Esophagus squamous epithelium (tissue), 5 donors: ENCODE measurements around the gene NRG3. TPM values are rescaled to one million over a fixed set of nuclear protein-coding genes. Genes with fewer than 3 reads are reported as not detected.

Experiments
- DNase-seq: peaks from one replicate; lab custom pipeline; 2025; lab: John Stamatoyannopoulos, UW
- H3K27ac ChIP-seq, 4 donors: fragments of 200-600 bp; sonication (generic); one replicate each; pipeline ENCODE4 v1.5.1; 2016 to 2019; ENCODE audit warnings: mild to moderate bottlenecking in 1 of 4
- H3K27me3 ChIP-seq, 4 donors: fragments of 200-600 bp; sonication (generic); 1 replicate in 3 of 4; 2 replicates in 1 of 4; pipeline versions ENCODE4 v1.5.1 to v1.6.0; 2017 to 2021; ENCODE audit warnings: antibody characterized with exemption in 1 of 4
- H3K36me3 ChIP-seq, 3 donors: fragments of 200-600 bp; sonication (generic); one replicate each; pipeline ENCODE4 v1.5.1; 2016 to 2019
- H3K4me1 ChIP-seq, 3 donors: fragments of 200-600 bp; sonication (generic); one replicate each; pipeline ENCODE4 v1.5.1; 2017 to 2019
- H3K4me3 ChIP-seq, 4 donors: fragments of 200-600 bp; sonication (generic); 1 replicate in 3 of 4; 2 replicates in 1 of 4; pipeline ENCODE4 v1.5.1; 2016 to 2019; ENCODE audit warnings: mild to moderate bottlenecking in 2 of 4, moderate library complexity in 1 of 4
- H3K9me3 ChIP-seq, 3 donors: fragments of 200-600 bp; sonication (generic); one replicate each; pipeline ENCODE4 v1.5.1; 2016 to 2019
- POLR2A ChIP-seq, 4 donors: fragments of 450-650 bp; IDR thresholded peaks; one replicate each; pipeline ENCODE4 v1.6.1; 2017; ENCODE audit warnings: antibody characterized with exemption in 4 of 4, mild to moderate bottlenecking in 4 of 4, moderate library complexity in 3 of 4
- WGBS, 2 donors: methylation state at CpG; one replicate each; pipeline ENCODE4 v1.1.5; 2018; 5-methylcytosine and 5-hydroxymethylcytosine counted together
- intact Hi-C: fragments of 100-400 bp; cut with DNase I; formaldehyde crosslinking; loops from one replicate; pipeline ENCODE4 v1.15.0; 2022
- total RNA-seq, 4 donors: library from RNA; depleted of rRNA; stranded (reverse); fragments of >200 nt; gene quantifications; one replicate each; pipeline ENCODE4 v1.1.0, GENCODE V29; 2016
- TF ChIP-seq, protein P1 (sequence below), 6 experiments: fragments of 450-650 bp in 4 of 6; fragments of 200-600 bp in 2 of 6; sonication (generic) in 2 of 6; IDR thresholded peaks; one replicate each; pipeline ENCODE4 v1.5.1; 2016 to 2019; ENCODE audit warnings: antibody characterized with exemption in 6 of 6, mild to moderate bottlenecking in 4 of 6, moderate library complexity in 4 of 6
- donor health status: DM: yes; HTN: yes; CAD: no.

NRG3 gene
- total RNA-seq, 4 donors from 2014 or later, result 0.19 TPM; not detected in 3

DNA sequence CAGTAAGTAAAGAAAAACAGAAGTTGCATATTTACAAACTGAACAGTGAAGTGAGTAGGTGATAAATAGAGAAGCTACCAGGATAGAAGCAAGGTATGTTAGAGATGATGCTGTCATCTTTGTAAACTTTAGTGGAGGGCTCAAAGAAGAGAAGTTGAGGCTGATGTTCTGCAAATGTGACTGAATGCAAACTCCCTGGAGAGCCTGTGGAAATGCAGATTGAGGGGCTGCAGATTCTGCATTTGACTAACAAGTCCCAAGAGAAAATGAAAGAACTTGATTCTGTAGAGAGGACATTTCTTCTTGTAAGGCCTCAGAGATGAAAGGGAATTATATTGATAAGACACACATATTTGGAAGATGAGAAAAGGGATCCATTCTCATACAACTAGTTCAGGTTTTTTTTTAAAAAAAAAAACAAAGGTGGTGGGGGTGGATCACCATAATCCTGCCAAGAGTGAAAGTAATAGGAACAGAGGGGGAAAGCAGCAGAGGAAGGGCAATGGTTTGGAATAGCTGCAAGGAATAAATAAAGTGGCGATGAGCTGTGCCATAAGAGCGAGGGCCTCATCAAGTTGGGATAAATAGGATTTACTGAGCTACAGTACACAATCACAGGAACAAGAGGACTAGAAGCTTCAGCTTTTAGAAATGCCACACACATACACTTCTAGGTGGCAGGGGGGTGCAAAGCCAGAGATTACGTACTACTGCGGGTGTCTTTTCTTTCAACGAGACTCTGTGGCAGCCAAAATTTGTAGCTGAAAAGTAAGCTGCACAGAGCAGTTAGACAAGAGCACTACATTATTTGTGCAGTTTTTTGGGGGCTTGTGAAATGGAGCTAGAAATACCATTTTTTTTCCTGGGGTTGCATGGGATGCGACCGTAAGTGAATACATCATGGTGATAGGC, 778.5 kb downstream of the NRG3 start:
- intact Hi-C loops, result no loop called here
- H3K36me3 ChIP-seq, result no peaks in the 10 kb centered on the region

DNA sequence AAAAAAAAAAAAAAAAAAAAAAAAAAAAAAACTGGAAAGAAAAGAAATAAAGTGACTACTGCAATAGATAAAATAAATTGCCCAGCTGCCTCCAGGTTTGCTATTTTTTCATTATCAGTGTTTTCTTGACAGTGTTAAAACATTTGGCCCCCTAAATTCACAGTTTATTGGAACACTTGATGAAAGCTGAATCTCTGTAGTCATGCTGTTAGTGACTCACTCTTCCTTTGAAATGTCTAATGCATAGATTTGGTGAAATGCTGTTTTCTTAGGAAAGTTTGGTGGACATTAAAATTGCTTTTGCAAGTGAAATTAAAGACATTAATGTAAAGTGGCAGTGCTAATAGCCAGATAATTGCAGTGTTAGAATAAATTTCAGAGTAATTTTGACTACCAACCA, 785.2 kb downstream of the NRG3 start:
- Histone ChIP-seq H3K4me1 (no peaks in the 10 kb centered on the region), H3K4me3 (no peak overlapping the region), H3K36me3 (no peaks in the 10 kb centered on the region), H3K27me3 (no peaks in the 10 kb centered on the region), H3K9me3 (no peaks in the 10 kb centered on the region), H3K27ac (no peak overlapping the region)
- TF ChIP-seq, protein P1, sequence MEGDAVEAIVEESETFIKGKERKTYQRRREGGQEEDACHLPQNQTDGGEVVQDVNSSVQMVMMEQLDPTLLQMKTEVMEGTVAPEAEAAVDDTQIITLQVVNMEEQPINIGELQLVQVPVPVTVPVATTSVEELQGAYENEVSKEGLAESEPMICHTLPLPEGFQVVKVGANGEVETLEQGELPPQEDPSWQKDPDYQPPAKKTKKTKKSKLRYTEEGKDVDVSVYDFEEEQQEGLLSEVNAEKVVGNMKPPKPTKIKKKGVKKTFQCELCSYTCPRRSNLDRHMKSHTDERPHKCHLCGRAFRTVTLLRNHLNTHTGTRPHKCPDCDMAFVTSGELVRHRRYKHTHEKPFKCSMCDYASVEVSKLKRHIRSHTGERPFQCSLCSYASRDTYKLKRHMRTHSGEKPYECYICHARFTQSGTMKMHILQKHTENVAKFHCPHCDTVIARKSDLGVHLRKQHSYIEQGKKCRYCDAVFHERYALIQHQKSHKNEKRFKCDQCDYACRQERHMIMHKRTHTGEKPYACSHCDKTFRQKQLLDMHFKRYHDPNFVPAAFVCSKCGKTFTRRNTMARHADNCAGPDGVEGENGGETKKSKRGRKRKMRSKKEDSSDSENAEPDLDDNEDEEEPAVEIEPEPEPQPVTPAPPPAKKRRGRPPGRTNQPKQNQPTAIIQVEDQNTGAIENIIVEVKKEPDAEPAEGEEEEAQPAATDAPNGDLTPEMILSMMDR (IDR thresholded peaks at IDR 0.05), result no peak
- TF ChIP-seq POLR2A (IDR thresholded peaks at IDR 0.05), result no peak
- intact Hi-C loops, result no loop called here
- DNase-seq, result no peak

More for the DNA sequence above, 778.5 kb downstream of the NRG3 start:
- Histone ChIP-seq H3K27ac (no peak overlapping the region), H3K4me3 (no peak overlapping the region), H3K4me1 (no peaks in the 10 kb centered on the region), H3K9me3 (no peaks in the 10 kb centered on the region), H3K27me3 (no peaks in the 10 kb centered on the region)
- TF ChIP-seq, protein P1 (IDR thresholded peaks at IDR 0.05), result no peak
- TF ChIP-seq POLR2A (IDR thresholded peaks at IDR 0.05), result no peak
- WGBS, 2 donors, result 86 to 88% methylated on average over 7 of the region's 7 CpGs
- no peak for DNase-seq

- H3K27ac ChIP-seq, result no peak overlapping the region
- DNase-seq, result no peak
- intact Hi-C loops, result no loop called here
Measured at GRCh38 chr10:82660986-82661385, 786.0 kb downstream of the NRG3 start.

DNA sequence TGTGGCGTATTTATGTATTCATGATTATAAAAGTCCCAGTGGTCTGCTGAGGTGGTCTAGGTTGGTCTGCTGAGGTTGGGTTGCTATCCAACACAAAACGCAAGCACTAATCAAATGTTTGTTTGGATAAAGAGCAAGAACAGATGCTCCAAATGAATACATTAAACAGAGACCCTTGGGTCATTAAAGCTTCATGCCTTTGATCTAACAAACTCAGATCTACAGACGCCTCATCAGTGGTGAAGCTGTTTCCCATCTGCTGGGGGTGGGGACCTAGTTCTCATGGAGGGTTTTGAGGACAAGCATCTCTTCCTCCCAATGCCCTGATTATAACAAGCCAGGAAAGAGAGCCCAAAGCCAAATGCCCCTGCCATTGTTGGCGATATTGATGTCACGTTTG, 786.7 kb downstream of the NRG3 start:
- intact Hi-C loops, result no loop called here
- no peak for TF ChIP-seq POLR2A (IDR thresholded peaks at IDR 0.05)
- TF ChIP-seq, protein P1 (IDR thresholded peaks at IDR 0.05), result no peak
- H3K36me3 ChIP-seq, result no peaks in the 10 kb centered on the region
- H3K4me3 ChIP-seq, result no peak overlapping the region
- DNase-seq, result no peak
- WGBS, 2 donors, result 77 to 78% methylated on average over 5 of the region's 5 CpGs
- no peaks in the 10 kb centered on the region for H3K4me1 ChIP-seq
- H3K27me3 ChIP-seq, result no peaks in the 10 kb centered on the region
- H3K27ac ChIP-seq, result no peak overlapping the region
- no peaks in the 10 kb centered on the region for H3K9me3 ChIP-seq

More at GRCh38 chr10:82660986-82661385, 786.0 kb downstream of the NRG3 start:
- H3K9me3 ChIP-seq, result no peaks in the 10 kb centered on the region
- H3K4me1 ChIP-seq, result no peaks in the 10 kb centered on the region
- H3K36me3 ChIP-seq, result no peaks in the 10 kb centered on the region
- no peak overlapping the region for H3K4me3 ChIP-seq
- WGBS, 2 donors, result 19 to 21% methylated on average over 1 of the region's 1 CpG
- TF ChIP-seq, protein P1 (IDR thresholded peaks at IDR 0.05), result no peak
- TF ChIP-seq POLR2A (IDR thresholded peaks at IDR 0.05), result no peak
- H3K27me3 ChIP-seq, result no peaks in the 10 kb centered on the region

DNA sequence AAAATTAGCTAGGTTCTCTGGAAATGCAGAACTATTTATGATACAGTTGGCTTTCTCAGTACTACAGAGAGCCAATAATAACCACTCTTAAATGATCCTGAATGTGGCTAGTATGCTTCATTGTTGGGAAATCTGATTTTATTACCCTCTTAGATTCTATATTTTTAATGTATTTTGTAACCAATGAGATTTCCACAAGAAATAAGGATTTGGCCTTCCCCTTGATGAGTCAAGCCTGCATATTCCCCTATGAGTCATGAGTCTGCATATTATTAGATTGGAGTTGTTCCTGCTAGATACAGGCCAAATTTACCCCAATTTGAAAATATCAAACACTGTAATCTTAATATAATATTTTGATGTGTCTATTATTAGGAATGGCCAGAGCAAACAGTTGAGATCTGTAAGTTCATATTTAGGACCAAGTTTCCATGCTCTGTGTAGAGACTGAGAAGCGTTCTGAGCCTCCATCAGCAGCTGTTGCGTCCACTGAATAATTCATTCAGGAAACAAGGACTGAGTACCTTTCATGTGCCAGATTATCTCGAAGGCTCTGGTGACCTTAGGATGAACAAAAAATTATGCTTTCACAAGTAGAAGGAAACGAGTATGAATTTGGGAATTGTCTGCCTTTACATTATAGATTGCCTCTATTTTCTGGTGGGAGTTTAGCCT, 793.4 kb downstream of the NRG3 start:
- no peak for TF ChIP-seq POLR2A (IDR thresholded peaks at IDR 0.05)
- TF ChIP-seq, protein P1 (IDR thresholded peaks at IDR 0.05), result no peak

More for the DNA sequence above, 793.4 kb downstream of the NRG3 start:
- Histone ChIP-seq H3K27ac (no peak overlapping the region), H3K4me3 (no peak overlapping the region), H3K9me3 (no peaks in the 10 kb centered on the region), H3K27me3 (no peaks in the 10 kb centered on the region), H3K4me1 (no peaks in the 10 kb centered on the region), H3K36me3 (no peaks in the 10 kb centered on the region)
- 55 to 65% methylated on average over 4 of the region's 4 CpGs for WGBS, 2 donors
- no peak for DNase-seq
- intact Hi-C loops, result no loop called here
